Muscle of back (tissue), 13 donors: ENCODE measurements around the gene MAML3. TPM values are rescaled to one million over a fixed set of nuclear protein-coding genes. Genes with fewer than 3 reads are reported as not detected.

Experiments
- DNase-seq, 3 donors: peaks; one replicate each; pipeline versions ENCODE4 v3.0.0 to v3.0.0-alpha.2; 2013
- long read RNA-seq, 9 donors: transcript quantifications; one replicate each; lab custom pipeline, GENCODE V29; 2026
- polyA plus RNA-seq, 10 donors: library from polyadenylated mRNA; unstranded; fragments of 120-200 nt; gene quantifications; one replicate each; pipeline ENCODE4 v1.2.1, GENCODE V29; 2013; ENCODE audit not compliant: insufficient read length in 10 of 10

The MAML3 gene
- 1 to 10 TPM; 3.3 to 6.1 (median 4.2) TPM for polyA plus RNA-seq
- long read RNA-seq, donor 1 = 0 reads
- long read RNA-seq, donor 2 = 0 reads
- long read RNA-seq, donor 3 = 0 reads
- long read RNA-seq, donor 4 = 0 reads
- long read RNA-seq, donor 5 = 0 reads
- long read RNA-seq, donor 6 = 0 reads
- long read RNA-seq, donor 7, full-length matches to known transcripts = 2 of 2 reads
- long read RNA-seq, donor 7, partial matches to known transcripts = 0 of 2 reads
- long read RNA-seq, donor 7, other reads (novel, unspliced or antisense) = 0 of 2 reads
- long read RNA-seq, donor 8 = 0 reads
- long read RNA-seq, donor 9 = 0 reads

GRCh38 chr4:140153718-140154571 lies at the start of gene MAML3:
MAML3 (minus strand) TSS chr4:140154184; CDS start chr4:140153327, 857 bp downstream.
- DNase-seq = peak; percentile 93 to 98 (median 96)

- no peak for DNase-seq
Measured at GRCh38 chr4:140198942-140199341, 45.0 kb upstream of the MAML3 start.

GRCh38 chr4:140195806-140196205 lies 41.8 kb upstream of the MAML3 start:
- DNase-seq = no peak

- DNase-seq = no peak
Measured at GRCh38 chr4:140189805-140190204, 35.8 kb upstream of the MAML3 start.

- DNase-seq = peak in 1 of 3 donors; percentile 26
Measured at GRCh38 chr4:140188975-140189374, 35.0 kb upstream of the MAML3 start.

GRCh38 chr4:140187316-140187695 lies 33.3 kb upstream of the MAML3 start:
- DNase-seq = no peak

- DNase-seq = no peak
Measured at GRCh38 chr4:140186651-140187315, 32.8 kb upstream of the MAML3 start.

GRCh38 chr4:140186082-140186438 lies 32.1 kb upstream of the MAML3 start:
- DNase-seq = no peak

- no peak for DNase-seq
Measured at GRCh38 chr4:140185412-140186081, 31.6 kb upstream of the MAML3 start.

- DNase-seq = no peak
Measured at GRCh38 chr4:140183270-140183669, 29.3 kb upstream of the MAML3 start.

- DNase-seq = no peak
Measured at GRCh38 chr4:140180577-140180976, 26.6 kb upstream of the MAML3 start.

- no peak for DNase-seq
Measured at GRCh38 chr4:140176735-140177134, 22.8 kb upstream of the MAML3 start.

- DNase-seq = no peak
Measured at GRCh38 chr4:140174543-140174942, 20.6 kb upstream of the MAML3 start.

GRCh38 chr4:140172960-140173359 lies 19.0 kb upstream of the MAML3 start:
- no peak for DNase-seq

- DNase-seq = no peak
Measured at GRCh38 chr4:140170299-140170698, 16.3 kb upstream of the MAML3 start.

- no peak for DNase-seq
Measured at GRCh38 chr4:140168936-140169335, 15.0 kb upstream of the MAML3 start.

- DNase-seq = no peak
Measured at GRCh38 chr4:140168474-140168873, 14.5 kb upstream of the MAML3 start.

- DNase-seq = peak; percentile 12 to 52 (median 41)
Measured at GRCh38 chr4:140163029-140163810, 9.2 kb upstream of the MAML3 start.

- peak in 1 of 3 donors; percentile 13 for DNase-seq
Measured at GRCh38 chr4:140162596-140162995, 8.6 kb upstream of the MAML3 start.

GRCh38 chr4:140158365-140159030 lies 4.5 kb upstream of the MAML3 start:
- no peak for DNase-seq

- no peak for DNase-seq
Measured at GRCh38 chr4:140157341-140157740, 3.4 kb upstream of the MAML3 start.
